ENCODE measurements around the gene GSX2.

DNA sequence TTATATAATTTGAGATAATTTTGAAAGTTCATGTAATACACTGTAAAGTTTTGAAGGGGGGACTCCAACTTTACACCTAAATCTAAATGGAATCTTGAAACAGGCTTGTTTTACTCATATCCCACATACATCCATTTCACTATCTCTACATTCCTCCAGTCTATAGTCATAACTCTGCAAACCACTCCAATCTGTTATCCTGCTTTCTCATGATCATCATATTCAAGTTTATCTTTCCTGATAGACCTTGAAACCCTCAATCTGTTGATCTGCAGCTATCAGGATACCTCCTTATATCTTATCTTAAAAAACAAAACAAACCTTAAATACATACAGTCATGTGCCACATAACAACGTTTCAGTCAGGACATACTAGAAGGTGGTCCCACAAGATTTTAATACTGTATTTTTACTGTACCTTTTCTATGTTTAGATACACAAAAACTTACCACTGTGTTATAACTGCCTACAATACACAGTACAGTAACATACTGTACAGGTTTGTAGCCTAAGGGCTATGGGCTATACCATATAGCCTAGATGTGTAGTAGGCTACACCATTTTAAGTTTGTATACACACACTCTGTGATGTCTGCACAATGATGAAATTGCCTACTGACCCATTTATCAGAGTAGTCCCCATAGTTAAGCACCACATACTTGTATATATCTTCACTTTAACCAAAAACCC, 49.6 kb upstream of the GSX2 start:
- TF ChIP-seq, protein P1, sequence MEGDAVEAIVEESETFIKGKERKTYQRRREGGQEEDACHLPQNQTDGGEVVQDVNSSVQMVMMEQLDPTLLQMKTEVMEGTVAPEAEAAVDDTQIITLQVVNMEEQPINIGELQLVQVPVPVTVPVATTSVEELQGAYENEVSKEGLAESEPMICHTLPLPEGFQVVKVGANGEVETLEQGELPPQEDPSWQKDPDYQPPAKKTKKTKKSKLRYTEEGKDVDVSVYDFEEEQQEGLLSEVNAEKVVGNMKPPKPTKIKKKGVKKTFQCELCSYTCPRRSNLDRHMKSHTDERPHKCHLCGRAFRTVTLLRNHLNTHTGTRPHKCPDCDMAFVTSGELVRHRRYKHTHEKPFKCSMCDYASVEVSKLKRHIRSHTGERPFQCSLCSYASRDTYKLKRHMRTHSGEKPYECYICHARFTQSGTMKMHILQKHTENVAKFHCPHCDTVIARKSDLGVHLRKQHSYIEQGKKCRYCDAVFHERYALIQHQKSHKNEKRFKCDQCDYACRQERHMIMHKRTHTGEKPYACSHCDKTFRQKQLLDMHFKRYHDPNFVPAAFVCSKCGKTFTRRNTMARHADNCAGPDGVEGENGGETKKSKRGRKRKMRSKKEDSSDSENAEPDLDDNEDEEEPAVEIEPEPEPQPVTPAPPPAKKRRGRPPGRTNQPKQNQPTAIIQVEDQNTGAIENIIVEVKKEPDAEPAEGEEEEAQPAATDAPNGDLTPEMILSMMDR (conservative IDR thresholded peaks at IDR 0.05; ENCODE audit: low read depth, low read length): no peak
- TF ChIP-seq POLR2A (IDR thresholded peaks at IDR 0.05; ENCODE audit: low read depth, low read length) (no peak), NFE2L2 (IDR thresholded peaks at IDR 0.05; ENCODE audit: low read depth, low read length) (no peak)

Measured in IMR-90 (cell line).